ENCODE data around the gene FIP1L1.

FIP1L1 gene

GRCh38 chr4:53478671-53479456 is 101.4 kb downstream of the FIP1L1 start:
- Mint-ChIP-seq H3K4me1 (no peaks in the 10 kb centered on the region), H3K27ac (no peak overlapping the region), H3K9me3 (peaks cover 5 to 6% of the 10 kb centered on the region in 2 donors), H3K4me3 (no peak overlapping the region), H3K27me3 (peaks cover 26% of the 10 kb centered on the region)
- no peak for DNase-seq
- no peak for ATAC-seq

DNA sequence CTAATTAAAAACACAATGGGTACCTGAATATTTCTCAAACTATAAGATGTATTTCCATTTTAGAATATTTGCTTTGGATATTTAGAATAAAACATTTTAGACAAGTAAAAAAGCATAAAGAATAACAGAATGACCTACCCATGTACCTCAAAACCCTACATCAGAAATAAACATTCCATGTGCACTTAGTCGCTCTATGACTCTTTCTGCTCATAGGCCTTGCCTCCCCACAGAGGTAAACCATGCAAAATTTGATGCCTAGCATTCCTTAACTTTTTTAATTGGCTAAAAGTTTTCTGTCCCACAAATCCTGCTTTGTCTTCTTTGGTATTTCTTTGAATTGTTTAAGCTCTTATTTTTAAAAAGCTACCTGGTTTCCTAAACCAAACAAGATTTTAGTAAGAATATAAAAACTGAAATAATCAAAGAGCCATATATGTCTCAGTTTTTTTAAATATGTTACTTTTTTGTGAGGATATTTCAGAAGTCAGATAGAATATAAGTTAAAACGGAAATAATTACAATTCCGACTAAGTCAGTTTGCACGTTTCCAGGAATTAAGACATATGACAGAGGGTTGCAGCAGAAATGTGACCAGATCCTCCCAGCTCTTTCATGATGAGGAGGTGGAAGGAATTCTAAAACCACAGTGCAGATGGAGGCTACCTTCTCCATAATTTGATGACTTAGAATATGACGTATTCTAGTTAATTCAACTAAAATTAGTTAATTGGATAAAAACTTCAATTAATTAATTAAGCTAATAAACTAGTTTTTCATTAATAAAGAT is 102.5 kb downstream of the FIP1L1 start:
- peaks cover 36% of the 10 kb centered on the region for H3K27me3 Mint-ChIP-seq
- H3K27ac Mint-ChIP-seq: no peak overlapping the region
- no peak overlapping the region for H3K4me3 Mint-ChIP-seq
- no peaks in the 10 kb centered on the region for H3K4me1 Mint-ChIP-seq
- DNase-seq (no peak), ATAC-seq (no peak)
- H3K9me3 Mint-ChIP-seq: peaks cover 5 to 6% of the 10 kb centered on the region in 2 donors

DNA sequence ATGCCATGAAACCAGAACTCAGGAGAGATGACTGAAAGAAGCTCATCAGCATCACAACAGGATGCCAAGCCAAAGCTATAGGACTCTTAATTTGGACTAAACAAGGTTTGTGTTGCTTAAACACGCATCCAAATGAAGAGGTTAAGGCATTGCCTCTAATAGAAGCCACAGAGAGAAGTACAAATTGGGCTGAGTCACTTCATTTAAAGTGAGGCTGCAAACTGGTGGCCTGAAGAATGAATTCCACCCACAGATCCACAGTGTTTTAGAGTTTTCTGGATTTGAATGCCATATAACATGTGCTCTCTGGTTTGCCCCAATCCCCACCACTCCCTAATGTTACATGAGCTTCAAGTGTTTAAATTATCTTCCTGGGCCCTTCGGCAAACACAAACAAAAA is 103.5 kb downstream of the FIP1L1 start:
- Mint-ChIP-seq H3K4me1 (no peaks in the 10 kb centered on the region), H3K9me3 (peaks cover 5 to 6% of the 10 kb centered on the region in 2 donors), H3K27ac (no peak overlapping the region), H3K27me3 (peaks cover 46% of the 10 kb centered on the region), H3K4me3 (no peak overlapping the region)
- ATAC-seq (no peak), DNase-seq (no peak)

DNA sequence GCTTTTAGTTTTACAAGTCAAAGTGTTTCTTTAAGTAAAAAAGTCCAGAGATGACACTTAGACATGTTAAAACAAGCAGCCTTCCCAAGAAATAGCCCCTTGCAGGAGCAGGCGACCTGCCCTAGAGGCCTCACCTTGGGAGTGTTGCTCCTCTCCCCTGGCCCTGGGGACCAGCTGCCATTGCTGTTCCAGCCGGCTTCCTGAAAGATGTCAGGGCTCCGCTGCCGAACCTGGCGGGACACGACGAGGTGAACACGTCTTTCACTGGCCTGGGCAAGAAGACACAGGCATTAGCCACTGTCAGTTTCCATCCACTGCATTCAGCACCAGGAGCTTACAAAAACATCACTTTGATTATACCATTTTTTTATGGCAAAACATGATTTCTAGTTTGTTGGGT is 104.1 kb downstream of the FIP1L1 start:
- ATAC-seq (no peak), DNase-seq (no peak)
- peaks cover 5 to 6% of the 10 kb centered on the region in 2 donors for H3K9me3 Mint-ChIP-seq
- no peak overlapping the region for H3K27ac Mint-ChIP-seq
- H3K27me3 Mint-ChIP-seq: peaks cover 53% of the 10 kb centered on the region
- H3K4me3 Mint-ChIP-seq: no peak overlapping the region
- H3K4me1 Mint-ChIP-seq: no peaks in the 10 kb centered on the region

DNA sequence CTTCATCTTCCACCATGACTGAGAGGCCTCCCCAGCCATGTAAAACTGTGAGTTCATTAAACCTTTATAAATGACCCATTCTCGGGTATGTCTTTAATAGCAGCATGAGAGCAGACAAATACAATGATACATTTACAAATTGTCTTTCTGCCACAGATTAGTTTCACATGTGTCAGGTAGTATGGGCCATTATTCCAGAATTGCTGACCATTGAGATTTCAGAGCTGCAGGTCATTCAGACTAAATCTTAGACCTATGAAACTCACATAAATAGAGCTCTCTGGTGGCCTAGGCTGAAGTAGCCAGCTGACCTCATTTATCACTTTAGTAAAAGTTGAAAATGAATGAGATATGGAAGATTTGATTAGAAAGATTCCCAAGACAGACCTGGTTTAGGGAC is 105.8 kb downstream of the FIP1L1 start:
- Mint-ChIP-seq H3K9me3 (peaks cover 5 to 6% of the 10 kb centered on the region in 2 donors), H3K4me3 (no peak overlapping the region)
- DNase-seq: no peak

DNA sequence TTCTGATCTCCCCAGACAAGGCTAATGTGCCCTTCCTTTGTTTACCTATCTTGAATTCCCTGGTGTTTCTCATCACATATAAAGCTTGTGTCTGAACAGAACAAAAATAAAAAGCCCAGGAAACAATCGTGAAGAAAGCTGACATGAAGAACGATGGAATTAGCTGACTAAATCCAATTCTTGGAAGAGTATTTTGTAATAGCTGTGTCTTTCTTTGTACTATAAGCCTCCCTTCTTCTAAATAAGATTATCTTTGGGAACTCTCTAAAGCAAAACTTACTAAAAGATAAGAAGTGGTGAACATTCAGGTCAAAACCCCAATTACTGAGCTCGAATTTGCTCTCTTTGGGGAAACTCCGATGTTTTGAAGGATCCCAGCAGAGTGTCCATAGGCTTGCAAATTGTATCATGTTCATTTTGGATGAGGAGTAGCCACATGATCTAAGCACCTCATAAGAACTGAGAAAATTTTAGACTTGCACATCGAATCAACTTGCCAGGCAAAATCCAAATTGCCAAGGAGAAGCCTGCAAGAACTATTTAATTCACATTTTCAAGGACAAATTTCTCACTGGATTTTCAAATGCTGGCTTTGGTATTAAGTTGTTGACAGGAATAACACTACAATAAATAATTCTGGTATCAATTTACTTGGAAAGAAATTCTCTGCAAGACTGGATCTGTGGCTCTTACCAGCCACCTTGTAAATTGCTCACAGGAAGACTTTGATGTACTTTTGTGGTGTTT is 107.6 kb downstream of the FIP1L1 start:
- Mint-ChIP-seq H3K27me3 (peaks cover 69% of the 10 kb centered on the region), H3K4me3 (no peak overlapping the region), H3K9me3 (peaks cover 5 to 6% of the 10 kb centered on the region in 2 donors), H3K4me1 (no peaks in the 10 kb centered on the region), H3K27ac (no peak overlapping the region)
- ATAC-seq (no peak), DNase-seq (no peak)

More for the DNA sequence above, 105.8 kb downstream of the FIP1L1 start:
- no peak for ATAC-seq
- no peak overlapping the region for H3K27ac Mint-ChIP-seq
- H3K4me1 Mint-ChIP-seq: no peaks in the 10 kb centered on the region
- peaks cover 65% of the 10 kb centered on the region for H3K27me3 Mint-ChIP-seq

DNA sequence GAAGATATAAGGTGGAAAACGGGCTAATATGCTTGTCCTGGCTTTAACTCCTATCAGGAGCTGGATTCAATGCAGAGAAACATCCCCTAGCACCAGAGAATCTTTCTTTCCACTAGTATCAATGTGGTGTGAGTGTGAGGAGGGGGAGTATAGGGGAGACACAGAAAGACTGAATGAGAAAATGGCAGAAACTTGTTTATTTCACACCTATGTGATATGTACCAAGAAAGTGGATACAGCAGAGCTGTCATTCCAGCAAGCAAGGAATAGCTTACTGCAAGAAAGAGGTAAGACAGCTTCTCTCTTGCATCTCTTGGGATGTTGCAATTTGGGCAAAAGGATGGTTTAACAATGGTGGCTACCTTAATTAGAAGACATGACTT is 108.2 kb downstream of the FIP1L1 start:
- Mint-ChIP-seq H3K27me3 (peaks cover 69% of the 10 kb centered on the region), H3K4me3 (no peak overlapping the region), H3K4me1 (no peaks in the 10 kb centered on the region), H3K9me3 (peaks cover 5 to 6% of the 10 kb centered on the region in 2 donors), H3K27ac (no peak overlapping the region)
- ATAC-seq (no peak), DNase-seq (no peak)

DNA sequence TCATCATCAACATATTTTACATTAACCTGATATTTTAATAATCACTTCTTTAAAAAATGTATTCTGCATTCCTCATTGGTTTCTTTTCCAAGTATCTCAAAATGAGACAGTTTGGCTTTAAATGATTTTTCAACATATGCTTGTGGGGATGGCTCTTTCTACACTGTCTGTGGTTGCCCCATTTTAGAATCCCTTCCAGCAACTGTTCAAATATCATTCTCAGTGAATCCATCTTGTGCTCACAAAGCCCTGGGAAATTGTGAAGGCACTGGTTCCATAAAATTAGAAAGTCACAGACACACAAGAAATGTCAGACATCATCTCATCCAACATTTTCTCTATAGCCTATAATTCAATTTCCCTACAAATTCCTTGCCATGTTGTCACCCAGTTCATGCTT is 110.3 kb downstream of the FIP1L1 start:
- Mint-ChIP-seq H3K4me1 (no peaks in the 10 kb centered on the region), H3K9me3 (peaks cover 5 to 6% of the 10 kb centered on the region in 2 donors), H3K27me3 (peaks cover 54% of the 10 kb centered on the region), H3K27ac (no peak overlapping the region), H3K4me3 (no peak overlapping the region)
- ATAC-seq (no peak), DNase-seq (no peak)

DNA sequence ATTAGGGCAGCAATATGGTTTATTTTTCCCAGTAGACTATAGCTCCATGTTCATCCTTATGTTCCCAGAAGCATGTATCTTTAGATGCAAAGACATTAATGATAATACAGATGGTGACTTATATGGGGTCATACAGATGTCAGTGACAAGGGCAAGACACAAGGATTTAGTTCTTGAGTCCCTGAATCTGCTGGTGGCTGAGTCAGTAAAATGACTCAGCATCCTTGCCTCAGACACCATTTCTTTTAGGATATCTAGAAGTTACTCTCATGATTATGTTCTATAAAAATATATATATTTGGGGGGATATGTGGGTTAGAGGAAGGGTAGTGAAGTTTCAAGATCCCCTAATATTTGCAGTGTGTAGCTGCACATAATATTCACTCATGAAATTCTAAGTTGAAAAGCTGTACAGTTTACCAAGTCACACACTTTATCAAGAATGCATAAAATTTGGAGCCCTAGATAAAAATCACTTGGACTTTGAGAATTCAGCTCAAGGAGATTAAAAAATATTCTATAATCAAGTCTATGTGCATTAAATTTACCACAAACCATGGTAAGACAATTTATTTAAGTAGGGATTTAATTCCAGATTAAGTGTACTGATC is 111.9 kb downstream of the FIP1L1 start:
- no peaks in the 10 kb centered on the region for H3K4me1 Mint-ChIP-seq
- no peak overlapping the region for H3K27ac Mint-ChIP-seq
- DNase-seq (no peak), ATAC-seq (no peak)
- H3K4me3 Mint-ChIP-seq: no peak overlapping the region
- H3K27me3 Mint-ChIP-seq: peaks cover 39% of the 10 kb centered on the region
- no peaks in the 10 kb centered on the region for H3K9me3 Mint-ChIP-seq

GRCh38 chr4:53490161-53490956 is 112.9 kb downstream of the FIP1L1 start:
- Mint-ChIP-seq H3K4me3 (no peak overlapping the region), H3K27me3 (peaks cover 29% of the 10 kb centered on the region), H3K4me1 (no peaks in the 10 kb centered on the region), H3K27ac (no peak overlapping the region), H3K9me3 (no peaks in the 10 kb centered on the region)
- ATAC-seq (no peak), DNase-seq (no peak)

GRCh38 chr4:53490965-53491622 is 113.7 kb downstream of the FIP1L1 start:
- ATAC-seq (no peak), DNase-seq (no peak)
- Mint-ChIP-seq H3K27me3 (peaks cover 22% of the 10 kb centered on the region), H3K9me3 (no peaks in the 10 kb centered on the region), H3K4me3 (no peak overlapping the region), H3K27ac (no peak overlapping the region), H3K4me1 (no peaks in the 10 kb centered on the region)

DNA sequence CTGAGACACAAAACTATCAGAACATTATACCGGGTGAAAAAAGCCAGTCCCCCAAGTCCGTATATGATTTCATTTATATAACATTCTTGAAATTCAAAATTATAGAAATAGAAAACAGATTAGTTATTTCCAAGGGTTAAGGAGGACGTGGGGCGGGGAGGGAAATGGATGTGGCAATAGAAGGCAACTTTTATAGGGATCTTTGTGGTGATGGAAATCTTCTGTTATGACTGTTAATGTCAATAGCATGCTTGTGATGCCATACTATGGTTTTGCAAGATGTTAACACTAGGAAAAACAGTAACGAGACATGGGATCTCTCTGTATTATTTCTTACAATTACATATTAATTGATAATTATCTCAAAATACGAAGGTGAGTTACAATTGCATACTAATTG is 117.4 kb downstream of the FIP1L1 start:
- Mint-ChIP-seq H3K4me1 (no peaks in the 10 kb centered on the region), H3K27ac (no peak overlapping the region), H3K4me3 (no peak overlapping the region), H3K27me3 (no peaks in the 10 kb centered on the region), H3K9me3 (no peaks in the 10 kb centered on the region)
- DNase-seq (no peak), ATAC-seq (no peak)

GRCh38 chr4:53497487-53498244 is 120.2 kb downstream of the FIP1L1 start:
- Mint-ChIP-seq H3K9me3 (no peaks in the 10 kb centered on the region), H3K27ac (no peak overlapping the region), H3K4me1 (no peaks in the 10 kb centered on the region), H3K4me3 (no peak overlapping the region), H3K27me3 (peaks cover under 1% of the 10 kb centered on the region)
- DNase-seq (no peak), ATAC-seq (no peak)

- no peak overlapping the region for H3K4me3 Mint-ChIP-seq
- ATAC-seq (no peak), DNase-seq (no peak)
- H3K27ac Mint-ChIP-seq: no peak overlapping the region
- no peaks in the 10 kb centered on the region for H3K9me3 Mint-ChIP-seq
- peaks cover 7% of the 10 kb centered on the region for H3K27me3 Mint-ChIP-seq
- no peaks in the 10 kb centered on the region for H3K4me1 Mint-ChIP-seq
Observed at GRCh38 chr4:53498706-53499105, 121.3 kb downstream of the FIP1L1 start.

Measured in stimulated activated naive CD8-positive, alpha-beta T cell treated with anti-CD3 and anti-CD28 coated beads, Interleukin-15, amount 100 ng/mL, for 72 hours (primary cell).